Endothelial cell of umbilical vein (primary cell): Measurements from ENCODE around the gene MRNIP. TPM values are rescaled to one million over a fixed set of nuclear protein-coding genes. Genes with fewer than 3 reads are reported as not detected.

ENCODE experiments used
- Bru-seq: library from RNA; stranded (reverse); fragments of 400-500 nt; gene quantifications from one replicate; lab custom pipeline; 2021; lab: Mats Ljungman, UMichigan
- BruChase-seq, 2 experiments: library from RNA; stranded (reverse); fragments of 400-500 nt; gene quantifications; one replicate each; lab custom pipeline; 2021; lab: Mats Ljungman, UMichigan
- BruUV-seq: library from RNA; stranded (reverse); fragments of 400-500 nt; replicated peaks from 2 replicates; lab custom pipeline; 2021; lab: Mats Ljungman, UMichigan
- CTCF ChIA-PET: fragments of 300-600, 350-600 bp; sonication (Branson Sonifier 250); formaldehyde crosslinking; loops from one replicate; lab custom pipeline; 2021; ENCODE audit warnings: antibody characterized with exemption, inconsistent platforms; lab: Charles Lee
- POLR2A ChIA-PET: fragments of 300-600, 350-600 bp; sonication (Branson Sonifier 250); formaldehyde crosslinking; loops from one replicate; lab custom pipeline; 2021; ENCODE audit warnings: antibody characterized with exemption, inconsistent platforms; lab: Charles Lee
- DNase-seq: peaks from one replicate; pipeline ENCODE4 v3.0.0-alpha.2; 2011; ENCODE audit warnings: low read depth, low spot score
- FAIRE-seq: peaks from 2 replicates; lab custom pipeline; 2011; peaks lifted over from hg19 to GRCh38; lab: Jason Lieb, UNC
- H2AFZ ChIP-seq: 2 replicates; pipeline ENCODE4 v1.6.0; 2012; ENCODE audit warnings: low read depth, low read length, control low read depth, inconsistent platforms
- H3K27ac ChIP-seq: 2 replicates; pipeline ENCODE4 v1.5.1; 2011; ENCODE audit warnings: low read depth, mild to moderate bottlenecking, control low read depth, low read length, moderate library complexity; ENCODE audit not compliant: insufficient read depth
- H3K27me3 ChIP-seq, 2 experiments: 2 replicates each; pipeline versions ENCODE4 v1.6.0 to v1.6.1; 2011; ENCODE audit warnings: low read length in 2 of 2, mixed read lengths in 1 of 2; ENCODE audit not compliant: control insufficient read depth in 2 of 2, insufficient read depth in 2 of 2
- H3K36me3 ChIP-seq, 2 experiments: 2 replicates in 1 of 2; 3 replicates in 1 of 2; pipeline ENCODE4 v1.5.1; 2011; ENCODE audit warnings: low read length in 2 of 2, mild to moderate bottlenecking in 1 of 2, moderate library complexity in 1 of 2; ENCODE audit not compliant: control insufficient read depth in 2 of 2, insufficient read depth in 2 of 2; ENCODE audit errors: extremely low read depth in 1 of 2
- H3K4me1 ChIP-seq: 3 replicates; pipeline ENCODE4 v1.5.1; 2011; ENCODE audit warnings: mild to moderate bottlenecking, low read length; ENCODE audit not compliant: control insufficient read depth, insufficient read depth; ENCODE audit errors: extremely low read depth
- H3K4me2 ChIP-seq: 2 replicates; pipeline ENCODE4 v1.6.1; 2011; ENCODE audit warnings: low read length, control low read depth, mixed read lengths; ENCODE audit not compliant: insufficient read depth
- H3K4me3 ChIP-seq, 3 experiments: fragments of 200-600 bp in 1 of 3; sonication (generic), shearing (Covaris generic) in 1 of 3; replicated peaks in 1 of 3; 2 replicates each; pipeline ENCODE4 v1.5.1; 2011 to 2016; ENCODE audit warnings: control low read depth in 3 of 3, low read length in 3 of 3, mild to moderate bottlenecking in 2 of 3, inconsistent platforms in 1 of 3, low read depth in 1 of 3, moderate library complexity in 1 of 3; ENCODE audit not compliant: insufficient read depth in 1 of 3
- H3K79me2 ChIP-seq: 2 replicates; pipeline ENCODE4 v1.6.0; 2012; ENCODE audit warnings: low read length, inconsistent platforms; ENCODE audit not compliant: control insufficient read depth, insufficient read depth
- H3K9ac ChIP-seq: replicated peaks from 2 replicates; pipeline ENCODE3; 2011; ENCODE audit warnings: low read length, control low read depth; ENCODE audit not compliant: insufficient read depth; ENCODE audit errors: extremely low read depth
- H3K9me1 ChIP-seq: replicated peaks from 3 replicates; pipeline ENCODE4 v1.6.0; 2011; ENCODE audit warnings: mild to moderate bottlenecking, low read length; ENCODE audit not compliant: control insufficient read depth, insufficient read depth; ENCODE audit errors: extremely low read depth
- H3K9me3 ChIP-seq: replicated peaks from 2 replicates; pipeline ENCODE4 v1.5.1; 2012; ENCODE audit warnings: low read length, inconsistent platforms; ENCODE audit not compliant: control insufficient read depth, insufficient read depth
- H4K20me1 ChIP-seq: replicated peaks from 2 replicates; pipeline ENCODE3; 2011; ENCODE audit warnings: mild to moderate bottlenecking, low read length; ENCODE audit not compliant: control insufficient read depth, insufficient read depth; ENCODE audit errors: extremely low read depth
- CTCF ChIP-seq, 2 donors: IDR thresholded peaks; 1 replicate in 1 of 2; 2 replicates in 1 of 2; pipeline ENCODE4 v1.5.1; 2011; ENCODE audit warnings: low read length in 2 of 2, mild to moderate bottlenecking in 2 of 2, moderate library complexity in 2 of 2, control low read depth in 1 of 2, inconsistent platforms in 1 of 2, low read depth in 1 of 2; ENCODE audit not compliant: insufficient read depth in 1 of 2; ENCODE audit errors: extremely low read depth in 1 of 2
- EZH2 ChIP-seq: IDR thresholded peaks from 2 replicates; pipeline ENCODE4 v1.6.1; 2012; ENCODE audit warnings: borderline replicate concordance, low read depth, mild to moderate bottlenecking, moderate library complexity, low read length, inconsistent platforms; ENCODE audit not compliant: severe bottlenecking
- FOS ChIP-seq: IDR thresholded peaks from 2 replicates; pipeline ENCODE4 v1.6.1; 2011; ENCODE audit warnings: mild to moderate bottlenecking, low read length, moderate library complexity, borderline replicate concordance; ENCODE audit not compliant: insufficient read depth
- GATA2 ChIP-seq: IDR thresholded peaks from 2 replicates; pipeline ENCODE4 v1.7.0; 2011; ENCODE audit warnings: low read depth, mild to moderate bottlenecking, moderate library complexity, mixed read lengths, low read length; ENCODE audit not compliant: insufficient read length, insufficient read depth
- JUN ChIP-seq: IDR thresholded peaks from 2 replicates; pipeline ENCODE4 v1.6.1; 2011; ENCODE audit warnings: borderline replicate concordance, low read depth; ENCODE audit not compliant: insufficient read length, insufficient read depth
- MYC ChIP-seq: IDR thresholded peaks from one replicate; pipeline ENCODE4 v1.6.1; 2011; ENCODE audit warnings: mild to moderate bottlenecking, low read depth, low read length
- POLR2A ChIP-seq: IDR thresholded peaks from 2 replicates; pipeline ENCODE4 v1.6.1; 2012; ENCODE audit warnings: low read depth, mild to moderate bottlenecking, control low read depth, low read length
- POLR2AphosphoS5 ChIP-seq: IDR thresholded peaks from 2 replicates; pipeline ENCODE4 v1.6.1; 2012; ENCODE audit warnings: low read depth, mild to moderate bottlenecking, control low read depth, low read length, moderate library complexity; ENCODE audit not compliant: insufficient read depth
- dilution Hi-C: fragments of 300-500 bp; cut with MboI; formaldehyde crosslinking; loops from one replicate; pipeline ENCODE4 v1.15.0; 2019; ENCODE audit warnings: low sequenced_read_pairs; ENCODE audit not compliant: extremely low pct_ligation_motif_present
- intact Hi-C: fragments of 100-400 bp; cut with micrococcal nuclease; formaldehyde crosslinking; loops from one replicate; pipeline ENCODE4 v1.10.0; 2022
- long read RNA-seq: library from polyadenylated mRNA; stranded (forward); transcript quantifications from one replicate; pipeline ENCODE4 v2.0.0, GENCODE V29; 2021
- polyA minus RNA-seq, 3 experiments: library from RNA; depleted of rRNA, polyadenylated mRNA; stranded (reverse); fragments of >200 nt; gene quantifications; 1 replicate in 1 of 3; 2 replicates in 2 of 3; pipeline ENCODE4 v1.2.3, GENCODE V29; 2011
- polyA plus RNA-seq, 4 experiments: library from polyadenylated mRNA; depleted of rRNA in 3 of 4; stranded (reverse) in 3 of 4; unstranded in 1 of 4; fragments of >200 nt; gene quantifications; 2 replicates each; pipeline versions ENCODE4 v1.2.1 to v1.2.3, GENCODE V29; 2011 to 2012; ENCODE audit warnings: missing spikeins in 1 of 4
- total RNA-seq: library from RNA; stranded (reverse); gene quantifications from 2 replicates; pipeline ENCODE4 v1.2.3, GENCODE V29; 2021
- TF ChIP-seq, protein P1 (sequence below): IDR thresholded peaks from 2 replicates; pipeline ENCODE4 v1.6.1; 2011; ENCODE audit not compliant: insufficient read depth, insufficient read length

Gene MRNIP
- total RNA-seq (17.6 and 19.1 TPM in 2 replicates), polyA plus RNA-seq (16.4 and 17.1 TPM in 2 replicates), polyA minus RNA-seq (16.5 and 26.7 TPM in 2 replicates), Bru-seq, nascent RNA (percentile 51 among the genes with signal in this experiment), BruChase-seq, experiment 1, labeled RNA remaining after a 6-hour chase (percentile 57 among the genes with signal in this experiment), BruChase-seq, experiment 2, labeled RNA remaining after a 2-hour chase (percentile 57 among the genes with signal in this experiment)
- 7.8 and 10.3 TPM in 2 replicates for polyA plus RNA-seq (2011; cell fraction: cytosol; rRNA removed)
- 118 and 121 TPM in 2 replicates for polyA plus RNA-seq (2011; cell fraction: nucleus; rRNA removed)
- polyA plus RNA-seq (2012), result 18.5 and 19.7 TPM in 2 replicates
- 3.3 TPM for polyA minus RNA-seq (2011; cell fraction: cytosol; rRNA and poly(A)+ RNA removed)
- 14.5 and 24.5 TPM in 2 replicates for polyA minus RNA-seq (2011; cell fraction: nucleus; rRNA and poly(A)+ RNA removed)
- long read RNA-seq, full-length matches to known transcripts, result 14 of 23 reads
- long read RNA-seq, partial matches to known transcripts, result 0 of 23 reads
- long read RNA-seq, other reads (novel, unspliced or antisense), result 9 of 23 reads

DNA sequence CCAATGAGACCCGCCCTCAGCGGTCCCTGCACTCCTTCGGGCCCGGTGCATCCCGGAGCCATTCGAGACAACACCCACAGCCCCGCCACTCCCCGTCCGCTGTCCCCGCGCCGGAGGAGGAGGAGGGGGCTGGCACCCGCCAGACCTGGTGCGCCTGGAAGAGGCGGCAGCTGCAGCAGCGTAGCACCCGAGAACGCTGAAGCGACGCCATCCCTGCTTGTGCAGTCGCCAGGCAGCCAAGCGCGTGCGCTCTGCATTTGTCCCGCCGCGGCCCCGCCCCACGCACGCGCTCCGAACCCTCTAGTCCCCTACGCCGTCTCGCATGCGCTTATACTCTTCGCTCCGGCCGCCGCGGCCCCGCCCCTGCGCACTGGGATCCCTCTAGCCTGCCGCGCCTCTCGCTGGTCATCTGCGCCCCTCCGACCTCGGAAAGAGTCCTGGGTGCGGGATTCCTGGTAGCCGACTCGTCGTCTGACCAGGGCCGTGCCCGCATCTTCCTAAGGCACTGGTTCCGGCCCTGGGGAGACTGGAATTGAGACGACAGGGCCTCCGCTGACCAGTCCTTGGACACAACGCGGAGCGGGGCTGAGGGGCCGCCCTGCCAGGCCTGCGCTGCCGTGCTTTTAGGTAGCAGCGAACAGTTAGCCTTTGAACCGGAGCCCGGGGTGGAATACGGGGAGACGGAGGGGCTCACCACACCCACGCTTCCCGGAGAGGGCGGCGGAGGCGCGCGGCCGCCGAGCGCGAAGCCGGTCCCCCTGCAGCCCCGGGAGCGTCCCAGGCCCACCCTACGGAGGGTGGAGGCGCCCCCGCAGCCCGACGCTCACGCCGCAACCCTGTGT lies at the start of gene MRNIP:
MRNIP (minus strand) TSS at position 232 of the 842 bp plus-strand sequence; CDS start at position 211, 21 bp downstream.
- peak; percentile 97 for FAIRE-seq
- dilution Hi-C loops, result no loop called here
- no peaks in the 10 kb centered on the region for H3K9me3 ChIP-seq
- BruUV-seq, result TSS peak; percentile 80
- no peaks in the 10 kb centered on the region for H3K9me1 ChIP-seq
- CTCF ChIA-PET, result no interaction called here
- peak within 1 kb of the TSS; percentile 58 for H3K9ac ChIP-seq
- no peaks in the 10 kb centered on the region for H3K4me1 ChIP-seq
- no peaks in the 10 kb centered on the region for H3K27me3 ChIP-seq
- intact Hi-C loops, result loop anchor here (1.0 to 5.0 kb wide), 6 partner anchors 38 to 231 kb away; partner anchors contain the start of gene RNF130
- H3K27ac ChIP-seq, result no peak within 1 kb of the TSS
- DNase-seq, result peak; percentile 97
- H2AFZ ChIP-seq, result peak within 1 kb of the TSS; percentile 85
- TF ChIP-seq CTCF (IDR thresholded peaks at IDR 0.05; ENCODE audit: extremely low read depth in 1 of 2, insufficient read depth in 1 of 2, low read depth in 1 of 2, low read length in 2 of 2) (peak in 1 of 2 donors; percentile 9), POLR2AphosphoS5 (peak; percentile 86), MYC (peak; percentile 72), EZH2 (no peak), POLR2A (peak; percentile 82), GATA2 (no peak), JUN (no peak), FOS (no peak)
- TF ChIP-seq, protein P1, sequence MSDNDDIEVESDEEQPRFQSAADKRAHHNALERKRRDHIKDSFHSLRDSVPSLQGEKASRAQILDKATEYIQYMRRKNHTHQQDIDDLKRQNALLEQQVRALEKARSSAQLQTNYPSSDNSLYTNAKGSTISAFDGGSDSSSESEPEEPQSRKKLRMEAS, result peak; percentile 73
- no peaks in the 10 kb centered on the region for H3K79me2 ChIP-seq
- H3K4me2 ChIP-seq, result peak within 1 kb of the TSS; percentile 68
- peak within 1 kb of the TSS; percentile 60 to 97 (median 75) for H3K4me3 ChIP-seq
- peaks cover 2 to 15% of the 10 kb centered on the region in 2 experiments for H3K36me3 ChIP-seq
- POLR2A ChIA-PET, result interaction anchor here (0.6 to 0.9 kb wide), 2 partner anchors 38 to 228 kb away, joined by 4 to 5 read pairs; partner anchors contain the start of gene SQSTM1
- no peaks in the 10 kb centered on the region for H4K20me1 ChIP-seq
